Renal cortical epithelial cell (primary cell): ENCODE results near the gene KRT78. TPM values are rescaled to one million over a fixed set of nuclear protein-coding genes. Genes with fewer than 3 reads are reported as not detected.
"Not testable (repeated sequence)": the region's sequence is repeated elsewhere in the genome, so short reads cannot be mapped to it uniquely, and the experiment has no call there.

ENCODE experiments used
- DNase-seq: peaks from one replicate; pipeline ENCODE4 v3.0.0-alpha.2; 2011; ENCODE audit warnings: low read depth
- total RNA-seq: library from RNA; depleted of rRNA; stranded (reverse); fragments of >200 nt; gene quantifications from 2 replicates; pipeline ENCODE4 v1.2.3, GENCODE V29; 2014

The KRT78 gene
- total RNA-seq, 1 donor from 2014 or later: not detected

DNA sequence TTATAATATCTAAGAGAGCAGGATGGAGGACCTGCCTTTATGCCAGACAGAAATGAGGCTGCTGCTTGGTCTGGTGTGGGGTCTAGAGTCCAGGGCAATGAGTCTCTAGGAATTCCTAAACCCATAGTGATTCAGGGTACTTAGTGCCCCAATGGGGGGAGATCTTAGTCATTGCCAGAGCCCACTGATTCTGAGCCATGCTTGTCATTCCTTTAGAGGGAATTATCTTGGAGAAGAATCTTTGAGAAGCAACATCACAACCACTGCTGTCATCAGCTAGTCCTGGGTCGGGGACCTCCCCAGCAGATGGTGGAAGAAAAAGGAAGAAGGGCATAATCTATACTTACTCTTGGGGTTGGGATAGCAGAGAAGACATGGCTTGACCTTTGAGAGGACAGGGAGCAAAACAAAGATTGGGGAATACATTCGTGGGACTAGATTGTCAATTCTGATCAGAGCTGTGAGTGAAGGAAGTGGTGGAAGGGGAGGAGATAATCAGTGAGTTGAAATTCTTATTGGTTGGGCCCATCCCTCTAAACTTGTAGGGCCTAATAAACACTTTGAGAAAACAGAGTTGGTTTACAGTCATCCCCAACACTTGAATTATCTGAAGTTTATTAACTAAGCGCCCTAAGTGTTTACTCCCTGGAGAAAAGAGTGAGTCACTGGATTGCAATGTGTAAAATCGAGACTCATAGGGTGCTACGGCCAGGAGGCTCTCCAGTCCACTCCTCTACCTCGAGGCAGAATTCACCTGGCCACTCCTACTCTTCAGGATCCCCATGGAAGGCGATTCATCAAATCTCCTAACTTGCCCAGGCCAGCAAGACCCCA is 49.9 kb downstream of the KRT78 start:
- DNase-seq: peak; percentile 93

DNA sequence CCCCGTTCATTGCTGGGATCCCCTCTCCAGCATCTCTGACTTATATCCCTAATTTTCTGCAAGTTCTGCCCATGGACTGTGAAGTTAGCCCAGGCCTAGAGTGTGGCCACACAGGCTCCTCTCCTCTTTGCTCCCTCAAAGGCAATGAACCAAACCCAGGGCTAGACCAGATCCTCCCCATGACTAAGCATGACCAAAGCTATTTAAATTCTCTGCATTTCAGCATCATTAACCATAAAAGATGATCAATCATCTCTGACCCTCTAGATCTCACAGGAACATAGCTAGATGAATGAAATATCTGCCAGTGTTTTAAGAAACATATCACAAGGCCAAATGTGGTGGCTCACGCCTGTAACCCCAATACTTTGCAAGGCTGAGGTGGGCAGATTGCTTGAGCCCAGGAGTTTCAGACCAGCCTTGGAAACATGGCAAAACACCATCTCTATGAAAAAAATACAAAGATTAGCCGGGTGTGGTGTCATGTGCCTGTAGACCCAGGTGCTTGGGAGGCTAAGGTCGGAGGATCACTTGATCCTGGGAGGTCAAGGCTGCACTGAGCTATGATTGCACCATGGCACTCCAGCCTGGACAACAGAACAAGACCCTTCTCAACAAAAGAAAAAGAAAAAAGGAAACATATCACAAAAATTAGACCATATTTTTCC is 50.7 kb downstream of the KRT78 start:
- DNase-seq: peak; percentile 73

- peak; percentile 26 for DNase-seq
Observed at GRCh38 chr12:52797529-52797894, 51.3 kb downstream of the KRT78 start.

DNA sequence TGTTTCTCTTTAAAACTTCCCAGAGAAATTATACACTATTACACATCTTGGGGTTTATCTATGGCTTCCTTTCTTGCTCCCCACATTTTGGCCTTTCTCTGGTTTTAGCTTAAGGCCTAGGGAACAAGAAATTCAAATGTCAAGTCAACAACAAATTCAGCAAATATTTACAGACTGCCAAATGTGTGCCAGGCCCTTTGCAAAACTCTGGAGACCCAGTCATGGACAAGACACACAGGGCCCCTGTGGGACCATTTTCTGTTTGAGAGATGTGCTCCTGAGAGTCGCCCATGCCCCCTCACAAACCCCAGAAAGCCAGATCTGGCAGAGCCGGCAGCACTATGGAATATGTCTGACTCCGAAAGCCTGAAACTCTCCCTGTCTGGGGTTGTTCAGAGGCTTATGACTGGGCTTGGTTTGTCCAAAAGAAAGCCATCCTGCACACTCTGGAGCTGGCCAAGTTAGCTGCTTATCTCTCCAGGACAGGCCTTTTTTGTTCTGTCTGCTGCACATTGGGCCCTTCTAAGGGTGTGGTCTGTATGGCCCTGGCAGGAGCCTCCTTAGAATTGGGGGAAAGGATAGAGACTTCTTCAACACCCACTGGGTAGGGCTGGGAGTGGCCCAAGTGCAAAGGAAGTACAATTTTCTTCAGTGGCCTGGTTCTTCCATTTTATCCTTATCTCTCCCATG is 51.8 kb downstream of the KRT78 start:
- no peak for DNase-seq

- no peak for DNase-seq
Observed at GRCh38 chr12:52796429-52796794, 52.4 kb downstream of the KRT78 start.

DNA sequence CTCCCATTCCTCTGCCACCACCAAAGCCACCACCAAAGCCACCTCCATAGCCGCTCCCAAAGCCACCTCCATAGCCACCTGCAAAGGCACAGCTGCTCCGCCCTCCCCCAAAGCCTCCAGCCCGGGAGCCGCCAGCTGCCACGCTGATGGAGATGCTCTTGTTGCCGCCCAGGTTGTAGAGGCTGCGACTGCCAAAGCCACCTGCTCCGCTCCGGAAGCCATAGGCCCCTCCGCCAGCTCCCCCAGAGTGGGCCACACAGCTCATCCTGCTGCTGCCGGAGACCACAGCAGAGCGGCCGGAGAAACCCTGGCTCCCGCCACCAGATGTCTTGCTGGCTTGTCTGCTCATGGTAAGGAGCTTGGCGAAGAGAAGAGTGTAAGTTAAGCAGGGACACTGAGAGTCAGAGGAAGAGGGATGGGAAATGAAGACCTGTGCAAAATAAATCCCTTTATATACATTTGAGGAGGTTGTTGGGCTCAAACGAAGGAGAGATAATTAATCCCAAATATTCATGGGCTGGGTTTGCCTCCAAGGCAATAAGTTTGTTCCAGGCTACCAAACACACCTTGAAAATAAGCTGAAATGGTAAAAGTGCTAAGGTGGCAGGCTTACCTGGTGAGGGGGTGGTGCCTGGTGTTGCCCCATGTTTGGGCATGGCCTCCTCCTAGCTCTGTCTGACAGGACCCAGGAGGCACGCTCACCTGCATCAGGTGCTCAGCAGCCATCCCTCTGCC is 52.9 kb downstream of the KRT78 start, which contains the start of gene KRT3:
Gene KRT3 (minus strand): TSS at position 424 of the 735 bp plus-strand sequence. CDS start 75 bp downstream, at position 349.
- no peak for DNase-seq

GRCh38 chr12:52795332-52795674 is 53.5 kb downstream of the KRT78 start:
- not testable (repeated sequence) for DNase-seq

DNA sequence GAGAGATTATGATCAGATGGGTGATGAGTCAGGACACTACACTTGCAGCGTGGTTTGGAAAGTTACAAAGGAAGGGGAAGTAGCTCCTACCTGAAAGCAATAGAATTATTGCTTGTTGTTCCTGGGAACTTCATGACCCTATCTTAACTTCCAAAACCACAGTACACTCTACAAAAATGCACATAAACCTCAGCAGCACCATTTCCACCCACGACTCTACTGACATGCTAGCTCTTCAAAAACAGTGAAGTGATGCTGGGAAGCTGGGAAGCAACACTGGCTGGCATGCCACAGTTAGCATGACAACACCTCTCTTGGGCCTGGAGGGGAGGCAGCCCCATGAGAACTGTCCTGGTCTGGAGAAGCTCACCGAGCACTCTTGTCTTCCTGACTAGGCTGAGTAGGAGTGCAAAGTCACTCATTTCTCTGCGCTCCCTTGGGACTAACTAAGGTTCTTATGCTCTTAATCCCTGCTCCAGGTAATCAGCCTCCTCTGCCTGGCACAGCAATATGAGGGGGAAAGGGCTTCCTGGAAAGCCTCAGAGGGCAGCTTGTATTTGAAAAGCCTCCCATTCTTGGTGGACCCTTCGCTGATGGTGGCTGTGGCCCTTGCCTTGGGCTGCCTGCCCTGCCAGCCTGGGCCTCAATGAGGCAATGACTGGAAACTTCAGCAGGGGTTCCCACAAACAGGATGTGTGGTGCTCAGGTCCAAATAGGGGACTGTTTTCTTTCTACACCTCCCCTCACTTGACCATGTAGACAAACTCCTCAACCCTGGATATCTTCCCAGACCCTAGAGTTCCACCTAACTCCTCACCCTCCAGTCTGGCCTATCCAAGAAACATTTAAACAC is 54.1 kb downstream of the KRT78 start:
- peak; percentile 67 for DNase-seq

DNA sequence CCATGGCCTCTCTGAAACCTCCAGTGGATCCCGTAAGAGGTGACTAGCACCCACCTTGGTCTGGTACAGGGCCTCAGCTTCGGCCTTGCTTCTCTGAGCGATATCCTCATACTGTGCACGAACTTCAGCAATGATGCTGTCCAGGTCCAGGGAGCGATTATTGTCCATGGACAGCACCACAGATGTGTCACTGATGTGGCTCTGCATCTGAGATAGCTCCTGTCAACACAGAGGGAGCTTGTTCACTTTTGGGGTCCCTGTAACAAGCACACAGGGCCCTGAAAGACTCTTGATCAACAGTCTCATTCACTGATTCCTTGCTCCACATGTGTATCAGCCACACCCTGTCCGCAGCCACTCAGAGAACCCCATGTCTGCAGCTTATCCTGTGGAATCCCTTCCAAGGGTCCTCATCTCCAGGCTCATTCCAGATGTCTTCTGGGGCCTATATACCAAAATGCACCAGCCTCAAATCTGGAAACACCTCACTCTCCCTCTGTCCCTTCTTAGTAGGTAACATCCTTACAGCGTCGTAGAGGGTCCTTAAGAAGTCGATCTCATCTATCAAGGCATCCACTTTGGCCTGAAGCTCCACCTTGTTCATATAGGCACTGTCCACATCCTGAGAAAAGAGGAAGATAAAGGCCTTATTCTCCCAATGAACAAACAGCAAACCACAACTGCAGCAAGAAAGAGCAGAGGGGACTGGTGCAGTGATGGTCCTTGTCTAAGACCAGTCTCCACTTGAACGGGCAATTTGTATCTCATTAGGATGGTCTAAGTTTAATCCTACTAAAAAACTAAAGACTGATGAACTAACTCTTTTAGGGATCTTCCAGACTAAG is 56.4 kb downstream of the KRT78 start:
- no peak for DNase-seq

- DNase-seq: no peak
Observed at GRCh38 chr12:52791271-52792184, 57.3 kb downstream of the KRT78 start.

- DNase-seq: no peak
Observed at GRCh38 chr12:52790427-52791270, 58.1 kb downstream of the KRT78 start.

DNA sequence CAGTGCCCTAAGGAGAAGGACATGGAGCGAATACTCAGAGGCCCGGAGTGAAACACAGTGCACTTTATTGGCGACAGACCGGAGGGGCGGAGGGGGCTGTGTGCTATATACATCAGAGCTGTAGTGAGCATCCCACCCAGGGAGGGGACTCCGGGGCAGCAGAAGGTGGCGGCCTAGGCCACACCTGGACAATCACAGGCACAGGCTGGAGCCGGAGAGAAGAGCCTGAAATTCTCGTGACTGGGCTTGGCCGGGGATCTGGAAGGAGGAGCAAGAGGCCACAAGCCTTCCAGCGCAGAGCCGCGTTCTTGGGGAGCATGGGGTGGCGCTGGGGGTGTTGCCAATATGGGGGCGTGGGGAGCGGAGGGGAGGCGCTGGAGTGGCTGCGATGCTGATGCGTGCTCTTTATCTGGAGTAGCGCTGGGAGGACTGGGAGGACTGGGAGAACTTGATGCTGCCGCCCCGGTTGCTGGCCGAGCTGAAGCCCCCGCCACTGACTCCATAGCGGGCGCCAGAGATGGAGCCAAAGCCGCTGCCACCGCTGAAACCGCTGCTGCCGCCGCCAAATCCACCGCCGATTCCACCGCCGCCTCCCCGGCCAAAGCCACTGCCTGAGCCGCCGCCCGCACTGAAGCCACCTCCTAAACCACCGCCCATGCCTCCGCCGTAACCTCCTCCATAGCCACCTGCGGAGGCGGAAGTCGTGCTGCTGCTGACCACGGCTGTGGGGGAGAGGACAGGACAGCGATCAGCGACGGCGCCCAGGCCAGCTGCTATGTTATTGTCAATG is 59.0 kb downstream of the KRT78 start:
- DNase-seq: no peak

DNA sequence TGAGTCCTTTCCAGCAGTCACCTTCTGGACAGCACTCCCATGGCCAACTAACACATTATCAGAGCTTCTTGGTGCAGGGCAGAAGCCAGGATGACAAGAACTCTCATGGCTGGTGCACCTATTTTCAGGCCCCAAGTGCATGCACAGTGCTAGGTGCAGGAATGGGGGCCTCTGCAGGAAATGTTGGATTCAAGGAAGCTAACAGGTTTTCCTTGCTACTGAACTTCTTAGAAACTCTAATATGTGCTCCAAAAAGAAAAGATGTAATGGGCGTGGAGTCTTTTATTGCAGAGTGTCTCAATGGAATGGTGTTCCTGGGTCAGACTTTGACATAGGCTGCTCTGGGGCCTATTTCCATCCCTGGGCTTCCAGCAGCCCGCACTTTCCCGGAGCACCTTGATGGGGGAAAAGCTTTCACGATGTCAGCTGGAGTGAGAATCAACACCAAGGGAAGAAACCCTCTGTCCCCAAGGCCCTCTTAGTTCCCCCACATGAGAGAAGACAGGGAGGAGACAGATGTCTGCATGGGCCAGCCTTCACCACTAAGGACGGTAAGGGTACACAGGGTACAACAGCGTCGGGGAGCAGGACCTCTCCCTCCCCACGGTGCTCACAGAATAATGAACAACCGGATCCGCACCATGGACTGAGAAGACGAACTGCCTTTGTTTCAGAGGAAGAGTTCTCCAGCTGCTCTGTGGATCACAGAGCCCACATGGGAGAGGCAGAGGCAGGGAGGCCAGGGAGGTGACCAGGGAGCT is 59.7 kb downstream of the KRT78 start:
- no peak for DNase-seq

DNA sequence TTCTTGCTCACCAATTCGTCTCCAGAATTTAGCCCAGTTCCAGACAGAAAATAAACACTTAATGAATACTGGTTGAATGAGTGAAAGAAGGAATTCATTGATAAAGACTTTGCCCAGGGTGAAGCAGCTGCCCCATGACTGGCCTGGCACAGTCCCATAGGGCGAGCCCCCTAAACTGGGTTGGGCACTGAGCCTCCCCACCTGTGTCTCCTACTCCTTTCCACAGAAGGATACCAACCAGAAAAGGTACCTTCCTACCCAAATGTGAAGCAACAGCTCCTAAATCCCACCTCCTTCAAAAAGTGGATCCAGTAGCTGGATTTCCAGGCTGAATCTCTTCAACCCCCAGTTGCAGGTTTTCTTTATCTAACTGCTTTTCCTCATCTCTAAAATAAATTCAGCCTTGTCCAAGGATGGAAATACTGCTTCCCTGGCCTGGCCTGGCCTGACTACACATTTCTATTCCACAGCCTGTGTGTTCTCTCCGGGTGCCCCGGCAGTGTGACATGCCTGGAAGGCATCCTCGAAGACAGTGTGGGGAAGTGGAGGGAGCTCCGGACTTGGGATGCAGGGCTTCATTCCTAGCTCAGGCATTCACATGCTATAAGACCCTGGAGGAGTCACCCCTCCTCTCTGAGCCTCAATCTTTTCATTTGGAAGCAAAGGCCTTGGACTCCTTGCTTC is 60.5 kb downstream of the KRT78 start:
- no peak for DNase-seq
